Stimulated activated CD8-positive, alpha-beta memory T cell treated with anti-CD3 and anti-CD28 coated beads, Interleukin-7, amount 100 ng/mL, for 1 hour (primary cell): ENCODE results near the gene PCDHGC3.

ENCODE experiments used
- DNase-seq, 2 donors: peaks; one replicate each; pipeline ENCODE4 v3.0.0-alpha.2; 2020; ENCODE audit warnings: low read depth in 2 of 2

Gene PCDHGC3

DNA sequence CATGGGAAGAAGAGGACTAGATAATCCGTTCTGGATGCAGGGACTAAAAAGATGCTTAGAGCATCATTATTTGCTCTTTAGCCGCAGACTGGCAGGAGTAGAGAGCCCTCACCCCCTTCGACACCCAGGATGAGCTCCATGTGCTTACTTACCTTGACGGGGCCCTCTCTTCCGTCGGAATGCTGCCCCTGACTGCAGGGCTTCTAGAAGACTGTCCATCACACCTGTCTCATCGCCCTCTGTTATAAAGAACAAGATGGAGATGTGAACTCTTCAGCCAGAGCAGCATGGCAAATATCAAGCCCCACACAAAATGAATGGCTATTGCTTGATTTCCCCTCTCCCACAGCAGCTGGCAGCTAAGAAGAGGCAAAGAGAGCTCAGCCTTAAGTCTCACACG, 48.2 kb downstream of the PCDHGC3 start:
- DNase-seq = no peak

DNA sequence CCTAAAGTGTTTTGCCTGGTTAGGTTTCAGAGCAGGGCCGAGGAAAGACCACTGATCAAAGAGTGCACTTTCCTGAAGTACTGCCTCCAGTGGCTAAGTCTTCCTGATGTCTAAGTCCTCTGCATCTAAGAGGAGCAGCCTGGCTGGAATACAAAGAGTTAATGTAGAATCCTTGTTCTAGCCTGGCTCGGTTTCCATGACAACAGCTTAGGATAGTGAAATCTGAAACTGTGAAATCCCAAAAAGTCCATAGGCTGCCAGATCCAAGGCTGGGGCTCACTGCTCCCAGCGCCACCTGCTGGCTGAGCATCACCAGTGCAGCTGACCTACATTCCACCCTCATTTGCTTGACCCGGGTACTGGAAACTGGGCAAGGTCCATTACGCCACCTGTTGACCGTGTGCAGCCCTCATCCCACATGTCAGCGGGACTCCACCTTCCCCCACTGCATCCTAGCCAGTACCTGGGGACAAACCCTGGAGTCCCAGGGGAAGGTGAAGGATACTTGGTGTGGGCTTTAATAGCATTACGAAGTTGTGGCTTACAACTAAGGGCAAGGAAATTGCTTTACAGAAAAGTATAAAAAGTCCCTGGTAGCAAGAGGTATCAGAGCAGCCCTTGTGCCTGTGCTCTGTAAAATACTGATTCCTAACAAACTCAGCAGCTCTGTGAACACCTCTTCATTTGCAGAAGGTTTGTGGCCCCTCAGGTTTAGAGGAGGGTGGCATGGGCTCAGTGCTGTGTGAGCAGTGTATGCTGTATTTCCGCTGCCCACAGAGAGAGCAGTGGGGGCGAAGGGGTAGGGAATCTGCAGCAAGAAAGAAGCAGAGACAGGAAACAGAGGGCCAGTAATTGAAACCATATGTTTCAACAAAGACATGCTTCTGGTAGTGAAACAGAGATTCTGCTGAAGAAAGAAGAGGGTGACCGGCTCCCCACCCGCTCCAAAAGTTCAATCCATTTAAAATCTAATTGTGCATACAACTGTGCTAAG, 49.1 kb downstream of the PCDHGC3 start:
- peak; percentile 8 to 21 for DNase-seq

DNA sequence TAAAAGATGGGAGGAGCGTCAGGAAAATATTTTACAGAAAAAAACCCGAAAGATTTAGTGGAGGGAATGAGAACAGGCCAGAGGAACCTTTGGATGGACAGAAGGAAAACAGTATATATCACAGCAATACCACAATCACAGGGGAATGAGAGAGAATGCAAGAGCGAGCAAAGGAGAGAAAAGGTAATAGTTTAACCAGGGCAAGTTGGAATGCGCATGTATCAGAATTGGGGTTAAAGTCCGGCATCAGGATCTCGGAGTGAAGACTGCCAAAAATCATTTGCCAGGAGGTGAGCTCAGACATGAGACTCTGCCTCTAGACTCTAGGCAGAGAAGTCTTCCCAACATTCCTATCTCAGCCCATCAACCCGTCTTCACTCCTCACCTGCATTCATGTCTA, 49.9 kb downstream of the PCDHGC3 start:
- DNase-seq = no peak

DNA sequence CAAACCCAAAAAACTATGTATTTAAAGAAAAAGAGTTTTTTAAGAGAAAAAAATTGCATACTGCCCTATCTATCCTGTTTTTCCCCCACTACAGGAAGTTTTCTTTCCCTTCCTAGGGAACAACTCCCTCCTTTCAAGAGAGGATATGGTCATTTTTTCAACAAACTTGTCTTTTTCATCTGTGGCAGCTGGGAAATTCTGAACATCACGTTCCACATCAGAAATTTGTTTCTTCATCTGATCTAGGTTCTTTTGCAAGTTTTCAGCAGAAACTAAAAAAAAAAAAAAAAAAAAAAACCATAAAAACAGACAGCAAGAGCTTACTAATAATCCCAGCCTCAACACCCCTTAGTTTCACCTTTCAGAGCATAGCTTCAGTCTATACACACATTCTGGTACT, 51.7 kb downstream of the PCDHGC3 start:
- DNase-seq = no peak
